ENCODE results near the gene HECTD4. TPM values are rescaled to one million over a fixed set of nuclear protein-coding genes. Genes with fewer than 3 reads are reported as not detected.
"Not testable (repeated sequence)": the region's sequence is repeated elsewhere in the genome, so short reads cannot be mapped to it uniquely, and the experiment has no call there.

The HECTD4 gene
- total RNA-seq, 1 experiment from 2014 or later, result 13.1 TPM

DNA sequence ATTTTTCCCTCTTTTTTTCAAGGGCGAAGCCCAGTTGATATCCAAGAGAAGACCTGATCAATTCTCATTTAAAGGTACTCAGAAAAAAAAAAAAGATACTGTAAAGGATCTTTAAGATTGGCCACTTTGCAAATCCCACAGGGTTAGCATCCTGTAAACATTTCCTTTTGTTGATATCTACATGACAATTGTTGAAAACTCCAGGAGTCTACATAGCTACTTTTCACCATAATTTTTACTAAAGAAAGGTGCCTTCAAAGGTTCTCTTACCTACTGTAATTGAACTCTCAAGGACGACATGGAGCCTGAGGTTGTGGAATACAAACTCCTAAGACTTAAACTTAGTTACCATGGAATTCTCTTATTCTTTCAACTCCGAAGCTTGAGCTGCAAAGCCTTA is 125.5 kb downstream of the HECTD4 start:
- DNase-seq, result no peak
- Histone ChIP-seq H3K9me3 (replicated peaks) (no peaks in the 10 kb centered on the region), H3K4me1 (no peaks in the 10 kb centered on the region), H3K4me3 (no peak overlapping the region), H3K36me3 (peaks cover 5% of the 10 kb centered on the region; the same call in 1 of the 2 replicates), H3K27me3 (no peaks in the 10 kb centered on the region), H3K27ac (no peak overlapping the region)

- no peaks in the 10 kb centered on the region for H3K4me1 ChIP-seq
- no peak overlapping the region for H3K27ac ChIP-seq
- no peak for DNase-seq
- peaks cover 7% of the 10 kb centered on the region; the same call in 1 of the 2 replicates for H3K36me3 ChIP-seq
- H3K9me3 ChIP-seq (replicated peaks), result no peaks in the 10 kb centered on the region
- no peak overlapping the region for H3K4me3 ChIP-seq
- no peaks in the 10 kb centered on the region for H3K27me3 ChIP-seq
Measured at GRCh38 chr12:112252184-112252583, 130.0 kb downstream of the HECTD4 start.

DNA sequence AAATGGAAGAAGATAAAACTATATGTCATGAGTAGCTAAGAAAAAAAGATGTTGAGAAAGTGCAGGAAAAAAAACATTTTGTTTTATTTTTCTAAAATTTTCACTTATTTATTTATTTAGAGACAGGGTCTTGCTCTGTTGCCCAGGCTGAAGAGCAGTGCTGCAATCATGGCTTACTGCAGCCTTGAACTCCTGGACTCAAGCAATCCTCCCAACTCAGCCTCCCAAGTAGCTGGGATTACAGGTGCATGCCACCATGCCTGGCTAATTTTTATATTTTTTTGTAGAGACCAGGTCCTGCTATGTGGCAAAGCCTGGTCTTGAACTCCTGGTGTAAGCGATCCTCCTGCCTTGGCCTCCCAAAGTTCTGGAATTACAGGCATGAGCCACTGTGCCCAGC is 137.3 kb downstream of the HECTD4 start:
- not testable (repeated sequence) for DNase-seq; H3K27me3 ChIP-seq; H3K36me3 ChIP-seq; H3K9me3 ChIP-seq (replicated peaks); H3K4me1 ChIP-seq; H3K4me3 ChIP-seq; H3K27ac ChIP-seq

GRCh38 chr12:112243255-112244110 is 138.7 kb downstream of the HECTD4 start:
- H3K4me1 ChIP-seq, result no peaks in the 10 kb centered on the region
- no peaks in the 10 kb centered on the region for H3K27me3 ChIP-seq
- no peak overlapping the region for H3K27ac ChIP-seq
- H3K4me3 ChIP-seq, result no peak overlapping the region
- peaks cover 14% of the 10 kb centered on the region for H3K36me3 ChIP-seq
- no peak for DNase-seq
- H3K9me3 ChIP-seq (replicated peaks), result no peaks in the 10 kb centered on the region

DNA sequence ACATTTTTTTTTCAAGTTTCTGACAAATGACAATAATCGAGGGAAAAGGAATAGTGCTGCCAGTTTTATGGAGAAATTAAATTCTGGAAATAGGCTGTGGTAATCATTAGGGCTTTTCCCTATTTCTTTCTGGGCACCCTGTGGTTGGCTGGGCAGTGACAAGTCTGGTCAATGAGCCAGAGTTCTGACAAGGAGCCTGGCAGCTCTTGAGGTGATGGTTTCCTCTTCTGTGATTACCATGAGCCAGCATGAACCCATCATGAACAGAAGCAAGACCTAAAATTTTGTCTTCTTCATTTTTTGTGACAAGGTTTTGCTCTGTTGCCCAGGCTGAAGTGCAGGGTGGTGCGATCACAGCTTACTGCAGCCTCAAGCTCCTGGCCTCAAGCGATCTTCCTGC is 141.1 kb downstream of the HECTD4 start:
- no peak overlapping the region for H3K27ac ChIP-seq
- no peaks in the 10 kb centered on the region for H3K27me3 ChIP-seq
- no peak for DNase-seq
- no peaks in the 10 kb centered on the region for H3K9me3 ChIP-seq (replicated peaks)
- no peak overlapping the region for H3K4me3 ChIP-seq
- no peaks in the 10 kb centered on the region for H3K4me1 ChIP-seq
- peaks cover 12% of the 10 kb centered on the region for H3K36me3 ChIP-seq

DNA sequence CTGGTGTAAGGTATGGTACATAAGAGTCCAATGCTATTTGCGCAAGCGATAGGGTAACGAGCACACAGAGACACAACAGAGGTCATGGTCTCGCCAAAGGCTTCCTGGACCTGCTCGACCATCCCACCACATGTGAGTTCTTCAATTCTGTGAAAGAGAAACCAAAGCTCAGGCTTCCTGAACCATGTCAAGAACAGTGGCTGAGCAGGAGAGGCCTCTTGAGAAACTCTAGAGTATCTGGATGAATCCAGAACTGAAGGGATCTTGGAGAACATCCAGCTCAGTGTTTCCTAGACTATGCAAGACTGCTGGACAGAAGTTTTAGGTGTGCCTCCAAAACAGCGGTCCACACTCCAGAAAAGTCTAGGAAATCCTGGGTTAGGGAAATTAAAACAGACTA is 142.3 kb downstream of the HECTD4 start:
- H3K27ac ChIP-seq, result no peak overlapping the region
- no peaks in the 10 kb centered on the region for H3K9me3 ChIP-seq (replicated peaks)
- no peak overlapping the region for H3K4me3 ChIP-seq
- no peaks in the 10 kb centered on the region for H3K4me1 ChIP-seq
- no peaks in the 10 kb centered on the region for H3K27me3 ChIP-seq
- no peak for DNase-seq
- peaks cover 12% of the 10 kb centered on the region for H3K36me3 ChIP-seq

GRCh38 chr12:112239020-112239419 is 143.2 kb downstream of the HECTD4 start:
- H3K9me3 ChIP-seq (replicated peaks), result no peaks in the 10 kb centered on the region
- no peaks in the 10 kb centered on the region for H3K4me1 ChIP-seq
- H3K36me3 ChIP-seq, result peaks cover 15% of the 10 kb centered on the region
- DNase-seq, result no peak
- no peaks in the 10 kb centered on the region for H3K27me3 ChIP-seq
- H3K4me3 ChIP-seq, result no peak overlapping the region
- no peak overlapping the region for H3K27ac ChIP-seq

GRCh38 chr12:112238441-112238840 is 143.8 kb downstream of the HECTD4 start:
- peaks cover 15% of the 10 kb centered on the region for H3K36me3 ChIP-seq
- H3K27ac ChIP-seq, result no peak overlapping the region
- no peak overlapping the region for H3K4me3 ChIP-seq
- H3K4me1 ChIP-seq, result no peaks in the 10 kb centered on the region
- H3K27me3 ChIP-seq, result no peaks in the 10 kb centered on the region
- DNase-seq, result no peak
- H3K9me3 ChIP-seq (replicated peaks), result no peaks in the 10 kb centered on the region

- Histone ChIP-seq H3K36me3 (peaks cover 11% of the 10 kb centered on the region), H3K27ac (no peak overlapping the region), H3K27me3 (no peaks in the 10 kb centered on the region), H3K4me3 (no peak overlapping the region), H3K9me3 (replicated peaks) (no peaks in the 10 kb centered on the region), H3K4me1 (no peaks in the 10 kb centered on the region)
- no peak for DNase-seq
Measured at GRCh38 chr12:112236786-112237185, 145.4 kb downstream of the HECTD4 start.

GRCh38 chr12:112236386-112236785 is 145.8 kb downstream of the HECTD4 start:
- no peak for DNase-seq
- Histone ChIP-seq H3K4me3 (no peak overlapping the region), H3K36me3 (peaks cover 11% of the 10 kb centered on the region), H3K27me3 (no peaks in the 10 kb centered on the region), H3K27ac (no peak overlapping the region), H3K4me1 (no peaks in the 10 kb centered on the region), H3K9me3 (replicated peaks) (no peaks in the 10 kb centered on the region)

DNA sequence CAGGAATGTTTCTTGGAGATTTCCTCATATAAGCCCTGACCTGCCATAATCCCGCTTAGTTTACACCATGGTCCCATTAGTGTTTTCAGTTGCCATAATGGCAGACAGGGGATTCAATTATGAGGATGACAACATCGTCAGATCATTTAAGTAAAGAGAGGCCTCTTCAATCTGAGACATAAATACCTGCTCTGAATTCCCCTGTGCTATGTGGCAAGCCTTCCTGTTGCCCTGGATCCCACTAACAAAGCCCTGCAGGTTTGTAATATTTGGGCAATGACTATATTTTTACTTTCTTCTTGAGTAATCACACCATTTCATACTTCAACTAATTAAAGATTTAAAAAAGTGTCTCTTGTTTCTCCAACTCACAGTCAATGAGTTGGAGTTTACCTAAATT is 147.9 kb downstream of the HECTD4 start:
- Histone ChIP-seq H3K36me3 (peaks cover 9% of the 10 kb centered on the region), H3K27me3 (no peaks in the 10 kb centered on the region)

GRCh38 chr12:112233242-112233641 is 149.0 kb downstream of the HECTD4 start:
- Histone ChIP-seq H3K27me3 (no peaks in the 10 kb centered on the region), H3K4me3 (no peak overlapping the region), H3K4me1 (no peaks in the 10 kb centered on the region), H3K27ac (no peak overlapping the region), H3K9me3 (replicated peaks) (no peaks in the 10 kb centered on the region), H3K36me3 (peaks cover 8% of the 10 kb centered on the region)
- no peak for DNase-seq

More for the DNA sequence above, 147.9 kb downstream of the HECTD4 start:
- Histone ChIP-seq H3K27ac (no peak overlapping the region), H3K4me1 (no peaks in the 10 kb centered on the region), H3K9me3 (replicated peaks) (no peaks in the 10 kb centered on the region), H3K4me3 (no peak overlapping the region)
- DNase-seq, result no peak

GRCh38 chr12:112230136-112230535 is 152.1 kb downstream of the HECTD4 start:
- peaks cover 9% of the 10 kb centered on the region for H3K36me3 ChIP-seq

DNA sequence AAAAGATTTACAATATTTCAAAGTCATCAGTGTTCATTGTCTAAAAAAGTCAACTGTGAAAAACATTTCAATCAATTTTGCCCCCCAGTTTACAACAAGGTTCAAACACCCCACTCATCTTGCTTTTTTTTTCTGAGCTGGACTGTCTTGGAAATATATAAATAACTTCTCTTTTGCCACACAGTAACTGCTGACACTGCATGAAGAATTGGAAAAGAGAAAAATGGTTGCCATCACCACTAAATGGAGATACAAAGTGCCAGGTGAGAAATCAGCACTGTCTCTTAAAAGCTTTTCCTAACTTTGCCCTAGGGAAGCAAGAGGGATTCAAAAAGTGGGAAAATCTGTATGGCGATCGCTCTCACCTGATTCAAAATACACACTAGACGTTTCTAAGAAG is 155.5 kb downstream of the HECTD4 start:
- no peak overlapping the region for H3K27ac ChIP-seq
- H3K4me3 ChIP-seq, result no peak overlapping the region
- H3K4me1 ChIP-seq, result no peaks in the 10 kb centered on the region
- H3K27me3 ChIP-seq, result no peaks in the 10 kb centered on the region
- DNase-seq, result no peak
- peaks cover 8% of the 10 kb centered on the region; the same call in 1 of the 2 replicates for H3K36me3 ChIP-seq
- no peaks in the 10 kb centered on the region for H3K9me3 ChIP-seq (replicated peaks)

More at GRCh38 chr12:112230136-112230535, 152.1 kb downstream of the HECTD4 start:
- DNase-seq, result no peak
- H3K9me3 ChIP-seq (replicated peaks), result no peaks in the 10 kb centered on the region
- no peaks in the 10 kb centered on the region for H3K27me3 ChIP-seq
- no peak overlapping the region for H3K27ac ChIP-seq
- H3K4me1 ChIP-seq, result no peaks in the 10 kb centered on the region
- no peak overlapping the region for H3K4me3 ChIP-seq

- H3K36me3 ChIP-seq; H3K27ac ChIP-seq; H3K4me1 ChIP-seq; H3K9me3 ChIP-seq (replicated peaks); H3K4me3 ChIP-seq; H3K27me3 ChIP-seq: not testable (repeated sequence)
- DNase-seq, result peak in 1 of 2 experiments; percentile 6
Measured at GRCh38 chr12:112220628-112221027, 161.6 kb downstream of the HECTD4 start.

DNA sequence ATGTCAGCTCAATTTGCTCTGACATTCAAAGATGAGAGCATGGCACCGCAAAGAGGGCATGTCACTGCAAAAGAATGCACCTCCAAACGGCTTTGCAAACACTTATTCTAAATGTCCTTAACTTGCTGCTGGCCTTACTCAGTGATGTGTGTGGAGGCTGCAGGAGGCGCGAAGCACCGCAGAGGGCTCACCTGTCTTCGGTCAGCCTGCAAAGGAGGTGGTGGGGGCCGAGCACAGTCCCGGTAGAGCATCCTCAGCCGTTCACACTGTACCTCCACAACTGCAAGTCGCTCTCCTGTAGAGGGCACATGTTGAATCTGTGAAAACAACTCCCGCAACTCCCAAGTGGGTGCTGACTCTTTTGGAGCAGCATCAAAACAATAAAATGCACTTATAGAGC is 163.0 kb downstream of the HECTD4 start:
- no peak for DNase-seq
- Histone ChIP-seq H3K4me1 (no peaks in the 10 kb centered on the region), H3K27ac (no peak overlapping the region), H3K36me3 (0 out of 2 replicates have a peak, but pooled peaks cover 3% of the 10 kb centered on the region), H3K4me3 (no peak overlapping the region), H3K27me3 (no peaks in the 10 kb centered on the region), H3K9me3 (replicated peaks) (no peaks in the 10 kb centered on the region)
